LoVo (cell line): ENCODE data around the gene HEXD.
"Not testable (repeated sequence)": the region's sequence is repeated elsewhere in the genome, so short reads cannot be mapped to it uniquely, and the experiment has no call there.

ENCODE experiments used
- DNase-seq: peaks from one replicate; pipeline ENCODE4 v3.0.0-alpha.2; 2016; ENCODE audit warnings: low spot score

HEXD gene

GRCh38 chr17:82458179-82458884 lies 40.2 kb downstream of the HEXD start, which contains the start of gene NARF:
Gene NARF, plus strand, starts transcription at chr17:82458741. Its CDS starts 63 bp downstream, at chr17:82458804.
- DNase-seq = peak; percentile 99

- DNase-seq = no peak
These were observed 40.8 kb downstream of the HEXD start for GRCh38 chr17:82458885-82459424.

- not testable (repeated sequence) for DNase-seq
These were observed 41.8 kb downstream of the HEXD start for GRCh38 chr17:82459936-82460335.

DNA sequence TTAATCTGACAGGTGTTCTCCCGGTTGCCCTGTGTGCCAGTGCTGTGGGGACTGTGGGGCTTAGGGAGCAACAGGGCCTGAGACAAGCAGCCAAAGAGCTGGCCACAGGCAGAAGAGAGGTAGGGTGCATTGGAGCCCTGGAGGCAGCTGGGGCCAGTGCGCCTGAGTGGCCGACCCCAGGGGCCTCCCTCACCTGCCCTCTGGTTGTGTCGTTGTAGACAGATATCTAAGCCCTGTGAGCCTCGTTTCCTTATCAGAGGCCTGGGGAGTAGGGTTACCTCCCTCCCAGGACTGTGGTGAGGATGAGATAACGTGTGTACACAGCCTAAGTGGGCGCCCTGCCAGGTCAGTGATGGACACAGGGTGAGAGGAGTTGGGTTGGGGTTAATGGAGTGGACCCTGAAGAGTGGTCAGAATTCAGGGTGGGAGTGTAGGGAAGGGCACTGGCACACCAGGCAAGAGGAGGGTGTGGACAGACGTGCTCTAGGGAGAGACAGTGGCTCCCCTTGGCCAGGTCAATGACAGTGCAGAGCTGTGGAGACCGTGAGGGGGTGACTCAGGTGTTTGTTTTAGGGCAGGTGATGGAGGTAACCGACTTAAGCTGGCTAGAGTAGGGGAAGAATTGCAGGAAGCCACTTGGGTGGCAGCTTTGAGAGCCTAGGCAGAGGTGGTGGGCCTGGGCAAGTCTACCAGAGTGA lies 43.8 kb downstream of the HEXD start:
- DNase-seq = no peak

GRCh38 chr17:82463391-82463790 lies 45.2 kb downstream of the HEXD start:
- DNase-seq = no peak

DNA sequence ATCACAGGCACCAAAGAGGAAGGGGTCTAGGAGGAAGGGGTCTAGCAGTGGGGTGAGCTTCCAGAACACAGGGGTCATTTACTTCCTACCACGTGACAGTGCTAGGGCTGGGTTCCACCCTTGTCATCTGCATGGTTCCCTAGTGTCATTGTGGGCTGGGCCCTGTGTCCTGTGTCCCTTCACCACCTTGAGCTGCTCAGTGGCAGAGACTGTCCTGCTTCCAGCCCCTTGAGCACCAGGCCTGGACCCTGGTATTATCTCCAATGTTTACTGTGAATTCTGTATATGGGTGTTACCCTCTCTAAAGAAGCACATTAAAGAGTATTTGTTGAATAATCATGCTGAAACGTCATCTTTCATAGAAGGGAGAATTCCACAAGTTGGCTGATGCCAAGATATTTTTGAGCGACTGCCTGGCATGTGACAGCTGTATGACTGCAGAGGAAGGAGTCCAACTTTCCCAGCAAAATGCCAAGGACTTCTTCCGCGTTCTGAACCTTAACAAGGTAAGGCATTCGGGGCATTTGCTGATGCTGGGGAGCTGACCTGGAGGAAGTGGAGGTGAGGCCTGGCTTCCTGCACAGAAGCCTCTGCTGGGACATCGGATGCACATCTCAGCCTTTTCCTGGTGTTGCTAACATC lies 45.9 kb downstream of the HEXD start:
- DNase-seq = no peak

DNA sequence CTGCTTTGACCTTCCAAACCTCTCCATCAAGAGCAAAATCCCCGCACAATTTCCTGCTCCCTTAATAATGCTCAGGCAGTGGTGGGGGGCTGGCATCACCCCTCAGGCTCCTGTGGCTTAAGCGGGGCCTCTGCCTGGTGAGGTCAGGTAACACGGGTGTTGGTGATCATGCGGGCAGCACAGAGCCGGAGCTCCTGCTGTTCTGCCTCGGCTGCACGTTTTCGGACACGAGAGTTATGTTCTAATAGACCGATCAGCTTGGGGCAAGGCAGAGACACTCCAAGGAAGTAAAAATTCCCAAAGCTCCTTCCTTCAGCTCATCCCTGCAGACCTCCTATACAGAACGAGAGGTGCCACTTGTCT lies 46.4 kb downstream of the HEXD start:
- DNase-seq = no peak

DNA sequence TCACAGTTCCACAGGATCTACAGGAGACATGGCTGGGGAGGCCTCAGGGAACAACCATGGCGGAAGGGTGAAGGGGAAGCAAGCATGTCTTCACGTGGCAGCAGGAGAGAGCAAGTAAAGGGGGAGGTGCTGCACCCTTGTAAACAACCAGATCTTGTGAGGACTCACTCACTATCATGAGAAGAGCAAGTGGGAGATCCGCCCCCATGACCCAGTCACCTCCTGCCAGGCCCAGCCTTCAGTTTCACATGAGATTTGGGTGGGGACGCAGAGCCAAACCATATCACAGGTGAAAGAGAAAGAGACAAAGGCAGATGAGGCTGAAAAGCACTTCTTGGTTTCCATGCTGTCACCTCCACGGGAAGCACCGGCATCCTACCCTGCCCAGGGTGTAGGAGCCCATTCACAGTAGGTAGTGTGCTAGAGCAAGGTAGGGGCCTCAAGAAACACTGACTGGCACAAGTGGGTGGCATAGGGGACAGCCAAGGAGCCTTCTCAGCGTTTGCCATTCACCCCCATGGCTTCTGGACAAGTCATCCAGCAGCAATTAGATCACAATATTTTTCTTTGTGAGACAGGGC lies 47.0 kb downstream of the HEXD start:
- no peak for DNase-seq

- DNase-seq = no peak
These were observed 50.5 kb downstream of the HEXD start for GRCh38 chr17:82468692-82469091.

DNA sequence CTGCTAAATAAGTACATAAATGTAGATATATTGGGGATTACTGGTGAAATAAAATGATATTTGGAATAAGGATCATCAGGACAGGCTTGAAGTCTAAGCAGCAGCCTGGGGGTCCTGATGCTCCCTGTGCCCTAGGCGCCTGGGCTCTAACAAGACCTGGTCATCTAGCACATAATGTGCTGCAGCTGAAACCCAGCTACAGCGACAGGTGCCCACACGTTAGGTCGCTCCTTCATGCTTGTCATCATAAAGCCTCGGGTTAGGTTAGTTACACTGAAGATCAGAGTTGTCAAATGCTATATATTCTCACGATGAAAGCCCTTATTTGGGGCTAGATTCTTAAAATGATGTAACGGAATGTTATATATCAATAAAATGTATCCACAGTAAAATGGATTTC lies 51.9 kb downstream of the HEXD start:
- no peak for DNase-seq

GRCh38 chr17:82474223-82475010 lies 56.3 kb downstream of the HEXD start:
- DNase-seq = no peak

DNA sequence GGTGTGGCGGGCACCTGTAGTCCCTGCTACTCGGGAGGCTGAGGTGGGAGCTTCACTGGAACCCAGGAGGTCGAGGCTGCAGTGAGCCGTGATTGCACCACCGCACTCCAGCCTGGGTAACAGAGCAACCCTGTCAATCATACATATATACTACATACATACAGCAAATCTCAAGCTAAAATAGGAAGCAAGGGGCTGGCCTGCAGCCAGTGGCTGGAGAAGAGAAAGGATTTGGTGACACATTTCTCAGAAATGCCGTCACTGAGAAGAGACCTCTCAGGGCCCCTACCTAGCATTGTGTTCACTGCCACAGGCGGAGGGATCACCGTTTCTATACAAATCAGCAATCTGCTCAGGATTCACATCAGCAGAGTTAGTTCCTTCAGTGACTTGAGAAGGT lies 57.3 kb downstream of the HEXD start:
- DNase-seq = no peak

GRCh38 chr17:82477934-82478333 lies 59.8 kb downstream of the HEXD start:
- no peak for DNase-seq

GRCh38 chr17:82479602-82480001 lies 61.5 kb downstream of the HEXD start:
- DNase-seq = no peak

GRCh38 chr17:82480318-82480717 lies 62.2 kb downstream of the HEXD start:
- DNase-seq = no peak

DNA sequence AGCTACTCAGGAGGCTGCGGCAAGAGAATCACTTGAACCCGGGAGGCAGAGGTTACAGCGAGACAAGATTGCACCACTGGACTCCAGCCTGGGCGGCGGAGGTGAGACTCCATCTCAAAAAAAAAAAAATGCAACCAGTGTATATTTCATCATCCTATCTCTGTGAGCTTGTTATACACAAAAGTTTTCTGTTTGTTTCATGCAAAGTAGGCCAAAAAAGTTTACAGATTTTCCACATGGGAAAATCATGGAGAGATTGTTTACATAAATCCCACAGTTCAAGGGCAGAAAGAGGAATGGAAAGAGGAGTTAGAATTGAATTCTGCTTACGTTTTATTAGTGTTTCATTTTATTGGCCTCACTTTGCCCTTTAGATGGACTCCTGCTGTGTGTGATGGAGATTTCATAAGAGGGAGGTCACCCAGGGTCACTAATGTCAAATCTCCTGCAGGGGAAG lies 65.1 kb downstream of the HEXD start:
- DNase-seq = no peak

DNA sequence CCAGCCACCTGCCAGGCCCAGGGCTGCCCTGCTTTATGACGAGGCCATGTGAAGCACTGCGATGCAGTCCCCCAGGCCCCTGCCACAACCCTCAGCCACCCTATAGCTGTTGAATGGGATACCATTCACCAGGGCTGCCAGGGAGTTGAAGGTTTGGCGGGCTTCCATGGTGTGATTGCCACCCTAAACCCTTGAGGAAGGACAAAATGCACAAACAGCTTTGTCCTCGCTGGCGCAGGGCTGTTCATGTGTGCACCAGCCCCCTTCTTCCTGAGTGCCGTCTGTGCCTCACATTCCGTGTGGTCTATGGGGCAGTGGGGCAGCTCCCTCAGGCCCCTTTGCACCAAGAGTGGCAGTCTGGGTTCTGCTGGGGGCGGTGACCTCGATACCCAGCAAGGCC lies 65.7 kb downstream of the HEXD start:
- no peak for DNase-seq

DNA sequence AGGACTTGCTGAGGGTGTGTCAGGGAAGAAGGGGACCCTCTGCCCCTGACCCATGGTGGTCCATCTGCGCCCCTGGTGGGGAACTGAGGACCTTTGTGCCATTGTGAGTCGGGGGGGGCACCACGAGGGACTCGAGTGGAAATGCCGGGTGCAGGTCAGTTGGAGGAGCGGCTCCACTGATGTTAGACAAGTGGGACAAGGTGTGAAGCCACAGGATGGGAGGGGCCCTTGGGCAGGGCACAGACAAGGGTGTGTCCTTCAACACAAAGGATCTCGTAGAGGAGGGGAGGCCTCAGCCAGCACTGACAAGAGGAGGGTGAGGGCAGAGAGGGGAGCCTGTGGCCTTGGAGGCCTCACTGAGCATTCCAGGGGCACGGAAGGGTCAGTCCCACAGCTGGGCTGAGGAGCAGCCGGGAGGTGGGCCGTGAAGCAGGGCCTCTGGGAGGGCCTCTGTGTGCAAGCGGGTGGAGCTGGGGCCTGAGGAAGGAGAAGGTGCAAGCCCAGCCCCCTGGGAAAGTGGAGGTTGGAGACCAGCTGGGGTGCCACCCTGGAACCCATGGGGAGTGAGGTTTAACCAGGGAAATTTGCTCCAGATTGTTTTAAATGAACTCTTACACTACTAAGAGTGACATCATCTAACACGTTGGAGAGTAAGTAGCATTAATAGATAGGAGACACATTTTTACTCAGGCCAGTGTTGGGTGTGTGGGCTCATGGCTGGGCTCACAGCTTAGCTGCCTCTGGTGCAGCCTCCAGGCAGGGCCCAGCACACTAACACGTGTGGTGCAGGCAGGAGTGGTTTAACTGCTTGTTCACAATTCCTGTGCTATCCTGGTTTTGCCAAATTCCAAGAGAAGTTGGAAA lies 68.3 kb downstream of the HEXD start:
- no peak for DNase-seq

- no peak for DNase-seq
These were observed 69.8 kb downstream of the HEXD start for GRCh38 chr17:82487910-82488309.

DNA sequence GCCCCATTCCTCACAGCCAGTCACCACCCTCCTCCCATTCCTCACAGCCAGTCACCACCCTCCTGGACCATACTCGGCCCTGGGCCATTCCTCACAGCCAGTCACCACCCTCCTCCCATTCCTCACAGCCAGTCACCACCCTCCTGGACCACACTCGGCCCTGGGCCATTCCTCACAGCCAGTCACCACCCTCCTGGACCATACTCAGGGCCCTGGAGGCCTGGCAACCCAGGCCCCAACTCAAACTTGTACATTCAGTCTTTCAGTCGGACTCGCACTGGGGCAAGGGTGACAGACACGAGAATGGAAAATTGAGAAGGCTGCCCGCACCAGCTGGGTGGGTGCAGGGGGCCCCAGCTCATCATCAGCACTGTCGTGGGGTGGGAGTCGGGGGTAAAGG lies 71.0 kb downstream of the HEXD start:
- DNase-seq = no peak
